ENCODE results near the gene OSCP1. TPM values are rescaled to one million over a fixed set of nuclear protein-coding genes. Genes with fewer than 3 reads are reported as not detected.

OSCP1 gene
- total RNA-seq, 1 experiment from 2014 or later: 3.2 TPM

DNA sequence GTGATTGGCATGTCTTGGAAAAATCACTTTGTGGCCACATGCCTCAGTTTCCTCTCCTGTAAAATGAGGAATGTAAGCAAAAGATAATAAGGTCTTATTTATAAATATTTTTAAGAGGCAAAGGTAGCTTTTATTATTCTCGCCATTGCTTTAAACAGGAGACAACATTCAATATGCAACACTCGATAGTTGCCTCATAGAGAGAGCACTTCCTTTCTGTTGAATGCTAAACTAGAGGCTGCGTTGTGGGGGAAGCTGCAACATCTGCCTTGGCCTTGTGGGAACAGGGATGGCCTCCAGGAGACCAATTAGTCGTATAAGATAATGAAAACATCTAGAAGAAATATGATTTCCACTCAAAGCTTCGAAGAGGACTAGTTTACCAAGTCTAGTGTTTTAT lies 3.5 kb downstream of the OSCP1 start:
- H3K79me2 ChIP-seq (ENCODE audit: insufficient read depth, low read length): no peaks in the 10 kb centered on the region
- no peak overlapping the region for H2AK5ac ChIP-seq (ENCODE audit: insufficient read length, low read length)
- H3K56ac ChIP-seq (ENCODE audit: insufficient read length, low read depth, low read length): no peak overlapping the region
- Mint-ChIP-seq H3K36me3 (ENCODE audit: insufficient read depth in 1 of 3, low read depth in 3 of 3) (no peaks in the 10 kb centered on the region), H3K4me1 (peaks cover 10 to 18% of the 10 kb centered on the region in 2 experiments), H3K4me3 (no peak overlapping the region), H3K27ac (no peak overlapping the region), H3K27me3 (ENCODE audit: low read depth) (peaks cover 1% of the 10 kb centered on the region; the same call in 1 of the 2 replicates), H3K9me3 (no peaks in the 10 kb centered on the region; a peak in 1 of 5 replicates)
- no peak overlapping the region for H3K23ac ChIP-seq (ENCODE audit: insufficient read length, low read depth, low read length)
- no peak overlapping the region for H2BK120ac ChIP-seq (ENCODE audit: low read depth, low read length, poor library complexity, severe bottlenecking)
- TF ChIP-seq, protein P1, sequence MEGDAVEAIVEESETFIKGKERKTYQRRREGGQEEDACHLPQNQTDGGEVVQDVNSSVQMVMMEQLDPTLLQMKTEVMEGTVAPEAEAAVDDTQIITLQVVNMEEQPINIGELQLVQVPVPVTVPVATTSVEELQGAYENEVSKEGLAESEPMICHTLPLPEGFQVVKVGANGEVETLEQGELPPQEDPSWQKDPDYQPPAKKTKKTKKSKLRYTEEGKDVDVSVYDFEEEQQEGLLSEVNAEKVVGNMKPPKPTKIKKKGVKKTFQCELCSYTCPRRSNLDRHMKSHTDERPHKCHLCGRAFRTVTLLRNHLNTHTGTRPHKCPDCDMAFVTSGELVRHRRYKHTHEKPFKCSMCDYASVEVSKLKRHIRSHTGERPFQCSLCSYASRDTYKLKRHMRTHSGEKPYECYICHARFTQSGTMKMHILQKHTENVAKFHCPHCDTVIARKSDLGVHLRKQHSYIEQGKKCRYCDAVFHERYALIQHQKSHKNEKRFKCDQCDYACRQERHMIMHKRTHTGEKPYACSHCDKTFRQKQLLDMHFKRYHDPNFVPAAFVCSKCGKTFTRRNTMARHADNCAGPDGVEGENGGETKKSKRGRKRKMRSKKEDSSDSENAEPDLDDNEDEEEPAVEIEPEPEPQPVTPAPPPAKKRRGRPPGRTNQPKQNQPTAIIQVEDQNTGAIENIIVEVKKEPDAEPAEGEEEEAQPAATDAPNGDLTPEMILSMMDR (conservative IDR thresholded peaks at IDR 0.05): no peak
- no peak overlapping the region for H4K91ac ChIP-seq (ENCODE audit: insufficient read length, low read depth, low read length)
- H4K8ac ChIP-seq (replicated peaks; ENCODE audit: insufficient read length, low read depth, low read length): no peak overlapping the region
- no peaks in the 10 kb centered on the region for H3K4me1 ChIP-seq (ENCODE audit: insufficient read depth, low read length)
- no peak overlapping the region for H2BK20ac ChIP-seq (ENCODE audit: low read depth, low read length, poor library complexity, severe bottlenecking)
- H3K79me1 ChIP-seq (ENCODE audit: insufficient read depth, low read depth, low read length, poor library complexity, severe bottlenecking): no peaks in the 10 kb centered on the region
- H2AFZ ChIP-seq (ENCODE audit: low read length): no peak overlapping the region
- H3K4ac ChIP-seq (ENCODE audit: low read depth, low read length): no peak overlapping the region
- no CpG with 5 or more reads among the region's 5 CpGs for WGBS (ENCODE audit: extremely low coverage, insufficient read length, low lambda C conversion rate)
- H3K4me2 ChIP-seq (ENCODE audit: insufficient read depth, insufficient read length, low read length): no peak overlapping the region
- H4K5ac ChIP-seq (ENCODE audit: insufficient read length, low read depth, low read length): no peak overlapping the region
- H2BK15ac ChIP-seq (ENCODE audit: low read depth, low read length): no peak overlapping the region
- no peak overlapping the region for H2BK5ac ChIP-seq (ENCODE audit: insufficient read length, low read length)
- no peaks in the 10 kb centered on the region for H3K27me3 ChIP-seq (ENCODE audit: insufficient read depth, low read length)
- no peak overlapping the region for H2BK12ac ChIP-seq (ENCODE audit: insufficient read length, low read depth, low read length)
- peaks cover 9% of the 10 kb centered on the region for H3K23me2 ChIP-seq (ENCODE audit: insufficient read length, low read depth, low read length, poor library complexity, severe bottlenecking)
- H3K27ac ChIP-seq (ENCODE audit: insufficient read length, low read depth, low read length): no peak overlapping the region
- H3K18ac ChIP-seq (ENCODE audit: insufficient read length, low read depth, low read length): no peak overlapping the region
- no peak overlapping the region for H3K14ac ChIP-seq (ENCODE audit: insufficient read depth, low read length)
- H3T11ph ChIP-seq (ENCODE audit: low read length): no peak overlapping the region
- H3K9me3 ChIP-seq (ENCODE audit: control insufficient read depth, low read depth, low read length): no peaks in the 10 kb centered on the region
- no peaks in the 10 kb centered on the region for H4K20me1 ChIP-seq (ENCODE audit: control insufficient read depth, insufficient read depth, insufficient read length)
- DNase-seq: no peak
- H3K9ac ChIP-seq (ENCODE audit: extremely low read depth, insufficient read length, low read length): no peak overlapping the region
